Activated naive CD4-positive, alpha-beta T cell treated with anti-CD3 and anti-CD28 coated beads for 36 hours (primary cell): ENCODE results near the gene S1PR2. TPM values are rescaled to one million over a fixed set of nuclear protein-coding genes. Genes with fewer than 3 reads are reported as not detected.

Source experiments
- CTCF ChIA-PET: fragments of 350-600 bp; sonication (Branson Sonifier 250); formaldehyde crosslinking; loops from one replicate; lab custom pipeline; 2021; ENCODE audit warnings: antibody characterized with exemption; lab: Charles Lee
- DNase-seq: peaks from one replicate; pipeline ENCODE4 v3.0.0-alpha.2; 2020
- H3K27ac Mint-ChIP-seq: one replicate; pipeline ENCODE4 v1.8.0; 2021; ENCODE audit warnings: mild to moderate bottlenecking, mixed read lengths
- H3K27me3 Mint-ChIP-seq: one replicate; pipeline ENCODE4 v1.8.0; 2021; ENCODE audit warnings: low read depth, mixed read lengths
- H3K36me3 Mint-ChIP-seq: one replicate; pipeline ENCODE4 v1.8.0; 2021; ENCODE audit warnings: low read depth, mixed read lengths
- H3K4me1 Mint-ChIP-seq: one replicate; pipeline ENCODE4 v1.8.0; 2021; ENCODE audit warnings: low read depth, mixed read lengths
- H3K4me3 Mint-ChIP-seq: one replicate; pipeline ENCODE4 v1.8.0; 2021; ENCODE audit warnings: mild to moderate bottlenecking, moderate library complexity, mixed read lengths
- H3K9me3 Mint-ChIP-seq: one replicate; pipeline ENCODE4 v1.8.0; 2021; ENCODE audit warnings: mixed read lengths
- intact Hi-C: fragments of 100-400 bp; cut with micrococcal nuclease; formaldehyde crosslinking; loops from one replicate; pipeline ENCODE4 v1.15.1; 2023
- total RNA-seq, 2 experiments: library from RNA; stranded (reverse); gene quantifications; one replicate each; pipeline ENCODE4 v1.2.3, GENCODE V29; 2021

Gene S1PR2
- total RNA-seq, 2 experiments from 2014 or later = 3.4 TPM

DNA sequence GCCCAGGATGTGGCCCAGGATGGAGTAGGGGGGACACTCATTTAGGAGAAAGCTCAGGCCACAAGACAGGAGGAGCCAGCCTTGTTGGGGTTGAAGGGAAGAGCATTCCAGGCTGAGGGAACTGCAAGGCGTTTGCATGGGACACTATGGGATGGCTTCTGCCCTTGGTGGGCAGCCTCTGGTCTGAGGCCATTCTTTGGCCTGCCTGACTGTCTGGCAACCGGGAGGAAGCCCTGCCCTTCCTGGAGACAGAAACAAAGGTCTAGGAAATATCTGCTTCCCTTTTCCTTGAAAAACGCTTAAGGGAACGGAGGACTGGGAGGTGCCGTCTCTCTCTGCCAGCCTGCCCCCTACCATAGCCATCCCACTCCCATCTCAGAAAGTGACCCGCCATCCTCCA is 36.9 kb upstream of the S1PR2 start:
- DNase-seq = no peak
- intact Hi-C loops = no loop called here
- Mint-ChIP-seq H3K27ac (no peak overlapping the region), H3K27me3 (no peaks in the 10 kb centered on the region), H3K4me3 (no peak overlapping the region), H3K4me1 (peaks cover 27% of the 10 kb centered on the region), H3K36me3 (peaks cover 5% of the 10 kb centered on the region), H3K9me3 (no peaks in the 10 kb centered on the region)
- CTCF ChIA-PET = interaction anchor here (2.8 to 5.4 kb wide), 4 partner anchors 8 to 169 kb away, joined by 11 to 85 read pairs (median 58); no protein-coding TSS in a partner anchor

GRCh38 chr19:10266706-10267105 is 35.6 kb upstream of the S1PR2 start:
- H3K4me3 Mint-ChIP-seq = no peak overlapping the region
- CTCF ChIA-PET = interaction anchor here (1.9 kb wide), 1 partner anchor 122 kb away, joined by 10 read pairs; no protein-coding TSS in a partner anchor
- no peaks in the 10 kb centered on the region for H3K9me3 Mint-ChIP-seq
- H3K27me3 Mint-ChIP-seq = no peaks in the 10 kb centered on the region
- intact Hi-C loops = no loop called here
- peaks cover under 1% of the 10 kb centered on the region for H3K36me3 Mint-ChIP-seq
- no peak overlapping the region for H3K27ac Mint-ChIP-seq
- DNase-seq = no peak
- H3K4me1 Mint-ChIP-seq = peaks cover 16% of the 10 kb centered on the region

DNA sequence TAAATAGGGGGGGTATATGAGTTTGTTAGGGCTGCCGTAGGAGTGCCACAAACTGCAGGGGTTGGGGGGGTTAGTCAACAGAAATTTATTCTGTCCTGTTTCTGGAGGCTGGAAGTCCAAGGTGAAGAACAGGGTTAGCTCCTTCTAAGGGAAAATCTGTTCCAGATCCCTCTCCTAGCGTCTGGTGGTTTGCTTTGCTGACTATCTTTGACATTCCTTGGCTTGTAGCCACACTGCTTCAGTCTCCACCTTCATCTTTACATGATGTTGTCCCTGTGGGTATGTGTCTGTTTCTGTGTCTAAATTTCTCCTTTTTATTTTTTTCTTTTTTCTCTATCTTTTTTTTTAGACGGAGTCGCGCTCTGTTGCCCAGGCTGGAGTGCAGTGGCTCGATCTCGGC is 31.6 kb upstream of the S1PR2 start:
- CTCF ChIA-PET = no interaction called here
- Mint-ChIP-seq H3K4me1 (peaks cover 21% of the 10 kb centered on the region), H3K9me3 (no peaks in the 10 kb centered on the region), H3K4me3 (no peak overlapping the region), H3K27ac (no peak overlapping the region), H3K27me3 (no peaks in the 10 kb centered on the region), H3K36me3 (peaks cover 9% of the 10 kb centered on the region)
- no peak for DNase-seq
- intact Hi-C loops = no loop called here

DNA sequence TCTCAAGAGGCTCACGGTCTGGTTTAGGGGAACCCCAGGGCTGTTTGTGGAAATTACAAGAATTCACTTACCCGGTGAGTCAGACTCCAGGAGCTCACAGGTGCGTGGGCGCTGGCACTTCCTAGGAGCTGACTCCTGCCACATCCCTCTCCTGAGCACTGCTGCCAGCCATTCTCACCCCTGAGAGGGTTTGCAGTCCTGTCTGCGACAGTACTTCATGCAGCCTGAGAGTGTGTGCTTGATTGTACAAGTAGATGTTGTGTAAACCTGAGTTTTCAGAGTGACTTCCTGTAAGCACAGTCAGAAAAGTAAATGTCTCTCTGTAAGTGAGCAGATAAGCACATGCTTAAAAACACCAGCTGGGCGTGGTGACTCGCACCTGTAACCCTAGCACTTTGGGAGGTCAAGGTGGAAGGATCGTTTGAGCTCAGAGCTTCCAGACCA is 29.0 kb upstream of the S1PR2 start:
- peak; percentile 74 for DNase-seq
- Mint-ChIP-seq H3K4me1 (peaks cover 23% of the 10 kb centered on the region), H3K36me3 (peaks cover 25% of the 10 kb centered on the region), H3K4me3 (no peak overlapping the region), H3K27me3 (no peaks in the 10 kb centered on the region), H3K9me3 (no peaks in the 10 kb centered on the region), H3K27ac (peak overlapping the region; percentile 80)
- CTCF ChIA-PET = interaction anchor here (0.6 to 5.5 kb wide), 13 partner anchors 10 to 156 kb away, joined by 3 to 70 read pairs (median 4); partner anchors contain the start of genes ICAM1, ICAM5 and TYK2
- intact Hi-C loops = loop anchor here (2.0 kb wide), 1 partner anchor 121 kb away; the partner anchor contains the start of gene TYK2

GRCh38 chr19:10259162-10259905 is 28.2 kb upstream of the S1PR2 start:
- Mint-ChIP-seq H3K9me3 (no peaks in the 10 kb centered on the region), H3K27ac (peak overlapping the region; percentile 81), H3K27me3 (no peaks in the 10 kb centered on the region), H3K4me3 (no peak overlapping the region), H3K4me1 (peaks cover 25% of the 10 kb centered on the region), H3K36me3 (peaks cover 26% of the 10 kb centered on the region)
- CTCF ChIA-PET = interaction anchor here (0.5 to 5.5 kb wide), 29 partner anchors 9 to 712 kb away, joined by 3 to 70 read pairs (median 4); partner anchors contain the start of genes ICAM1, ICAM5 and TYK2
- intact Hi-C loops = loop anchor here (1.0 kb wide), 2 partner anchors 10 to 131 kb away; no protein-coding TSS in a partner anchor
- DNase-seq = peak; percentile 99

GRCh38 chr19:10258080-10258710 is 27.1 kb upstream of the S1PR2 start:
- peaks cover 33% of the 10 kb centered on the region for H3K36me3 Mint-ChIP-seq
- no peak for DNase-seq
- H3K27ac Mint-ChIP-seq = no peak overlapping the region
- H3K27me3 Mint-ChIP-seq = no peaks in the 10 kb centered on the region
- intact Hi-C loops = no loop called here
- H3K4me3 Mint-ChIP-seq = no peak overlapping the region
- H3K4me1 Mint-ChIP-seq = peaks cover 36% of the 10 kb centered on the region
- CTCF ChIA-PET = interaction anchor here (0.6 to 5.5 kb wide), 22 partner anchors 8 to 399 kb away, joined by 3 to 70 read pairs (median 4); partner anchors contain the start of genes ICAM1, ICAM5 and TYK2
- no peaks in the 10 kb centered on the region for H3K9me3 Mint-ChIP-seq

- CTCF ChIA-PET = interaction anchor here (0.5 to 5.5 kb wide), 3 partner anchors 11 to 131 kb away, joined by 3 to 70 read pairs (median 3); no protein-coding TSS in a partner anchor
- Mint-ChIP-seq H3K36me3 (peaks cover 33% of the 10 kb centered on the region), H3K4me1 (peaks cover 44% of the 10 kb centered on the region), H3K27me3 (no peaks in the 10 kb centered on the region), H3K9me3 (no peaks in the 10 kb centered on the region), H3K4me3 (no peak overlapping the region), H3K27ac (no peak overlapping the region)
- no peak for DNase-seq
- intact Hi-C loops = no loop called here
Measured at GRCh38 chr19:10256970-10257615, 26.0 kb upstream of the S1PR2 start.

DNA sequence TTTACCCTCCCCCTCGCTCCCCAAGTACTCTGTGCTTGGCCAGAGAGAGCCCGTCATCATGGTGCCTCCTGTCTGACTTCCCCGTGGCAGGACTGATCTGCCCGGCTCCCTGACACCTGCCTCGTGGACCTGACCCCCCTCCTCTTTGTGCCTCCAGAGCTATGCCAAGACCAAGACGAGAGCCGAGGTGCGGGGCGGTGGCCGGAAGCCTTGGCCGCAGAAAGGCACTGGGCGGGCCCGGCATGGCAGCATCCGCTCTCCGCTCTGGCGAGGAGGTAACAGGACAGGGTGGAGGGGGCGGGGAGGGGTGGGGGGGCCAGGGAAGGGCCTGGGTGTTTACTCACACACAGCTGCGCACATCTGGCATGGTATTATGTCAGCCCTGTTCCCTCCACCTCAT is 25.4 kb upstream of the S1PR2 start:
- no peaks in the 10 kb centered on the region for H3K27me3 Mint-ChIP-seq
- CTCF ChIA-PET = interaction anchor here (0.5 to 5.5 kb wide), 2 partner anchors 84 to 131 kb away, joined by 3 to 70 read pairs; no protein-coding TSS in a partner anchor
- no peak overlapping the region for H3K4me3 Mint-ChIP-seq
- H3K27ac Mint-ChIP-seq = no peak overlapping the region
- intact Hi-C loops = no loop called here
- no peaks in the 10 kb centered on the region for H3K9me3 Mint-ChIP-seq
- peaks cover 35% of the 10 kb centered on the region for H3K36me3 Mint-ChIP-seq
- no peak for DNase-seq
- H3K4me1 Mint-ChIP-seq = peaks cover 47% of the 10 kb centered on the region

- intact Hi-C loops = no loop called here
- Mint-ChIP-seq H3K4me3 (no peak overlapping the region), H3K36me3 (peaks cover 35% of the 10 kb centered on the region), H3K9me3 (no peaks in the 10 kb centered on the region), H3K27ac (no peak overlapping the region), H3K4me1 (peaks cover 51% of the 10 kb centered on the region), H3K27me3 (no peaks in the 10 kb centered on the region)
- CTCF ChIA-PET = interaction anchor here (1.4 kb wide), 1 partner anchor 136 kb away, joined by 4 read pairs; no protein-coding TSS in a partner anchor
- no peak for DNase-seq
Measured at GRCh38 chr19:10255358-10255757, 24.2 kb upstream of the S1PR2 start.

DNA sequence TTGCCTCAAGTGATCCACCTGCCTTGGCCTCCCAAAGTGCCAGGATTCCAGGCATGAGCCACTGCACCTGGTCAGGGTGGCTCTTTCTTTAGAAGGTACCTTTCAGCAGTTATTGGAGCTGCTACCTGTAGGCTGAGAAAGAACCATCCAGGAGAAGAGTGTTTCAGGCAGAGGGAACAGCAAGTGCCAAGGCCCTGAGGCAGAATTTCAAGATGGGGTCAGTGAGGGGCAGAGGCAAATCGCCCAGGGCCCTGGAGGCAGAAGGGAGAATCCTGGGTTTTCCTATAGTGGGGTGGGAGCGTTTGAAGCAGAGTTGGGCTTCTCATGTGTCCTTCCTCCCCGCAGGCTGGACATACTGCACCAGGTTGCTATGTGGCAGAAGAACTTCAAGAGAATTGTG is 23.1 kb upstream of the S1PR2 start:
- H3K4me1 Mint-ChIP-seq = peaks cover 44% of the 10 kb centered on the region
- H3K27me3 Mint-ChIP-seq = no peaks in the 10 kb centered on the region
- H3K4me3 Mint-ChIP-seq = no peak overlapping the region
- H3K9me3 Mint-ChIP-seq = no peaks in the 10 kb centered on the region
- intact Hi-C loops = no loop called here
- CTCF ChIA-PET = interaction anchor here (0.6 to 1.4 kb wide), 2 partner anchors 116 to 137 kb away, joined by 4 read pairs; no protein-coding TSS in a partner anchor
- DNase-seq = no peak
- peaks cover 32% of the 10 kb centered on the region for H3K36me3 Mint-ChIP-seq
- no peak overlapping the region for H3K27ac Mint-ChIP-seq

- Mint-ChIP-seq H3K4me1 (peaks cover 34% of the 10 kb centered on the region), H3K27ac (peak overlapping the region; percentile 95), H3K36me3 (peaks cover 25% of the 10 kb centered on the region), H3K9me3 (no peaks in the 10 kb centered on the region), H3K27me3 (no peaks in the 10 kb centered on the region), H3K4me3 (peak overlapping the region; percentile 97)
- intact Hi-C loops = no loop called here
- CTCF ChIA-PET = no interaction called here
- no peak for DNase-seq
Measured at GRCh38 chr19:10252707-10253106, 21.6 kb upstream of the S1PR2 start.
